A673 (cell line): ENCODE data around the gene LDB2. TPM values are rescaled to one million over a fixed set of nuclear protein-coding genes. Genes with fewer than 3 reads are reported as not detected.

Source experiments
- BruUV-seq: library from RNA; stranded (reverse); fragments of 400-500 nt; replicated peaks from 2 replicates; lab custom pipeline; 2021; lab: Mats Ljungman, UMichigan
- CTCF ChIA-PET: fragments of 300-600 bp; sonication (Branson Sonifier 250); formaldehyde crosslinking; loops from one replicate; lab custom pipeline; 2022; ENCODE audit warnings: antibody characterized with exemption; lab: Charles Lee
- POLR2A ChIA-PET: fragments of 300-600 bp; sonication (Branson Sonifier 250); formaldehyde crosslinking; loops from one replicate; lab custom pipeline; 2022; ENCODE audit warnings: antibody characterized with exemption; ENCODE audit not compliant: low non-redundant PET; lab: Charles Lee
- DNase-seq: peaks from one replicate; pipeline ENCODE4 v3.0.0-alpha.2; 2015; ENCODE audit warnings: low spot score
- H3K27ac ChIP-seq: fragments of 200-600 bp; sonication (generic); 2 replicates; pipeline ENCODE4 v1.5.1; 2016; ENCODE audit warnings: mixed run types, low read depth, mild to moderate bottlenecking, mixed read lengths, antibody characterized with exemption, low read length; ENCODE audit not compliant: poor library complexity, severe bottlenecking
- H3K27me3 ChIP-seq: fragments of 200-600 bp; sonication (generic); replicated peaks from 2 replicates; pipeline ENCODE4 v1.6.1; 2017; ENCODE audit warnings: mixed run types, low read depth, mild to moderate bottlenecking, mixed read lengths, antibody characterized with exemption, low read length; ENCODE audit not compliant: insufficient read depth, poor library complexity
- H3K36me3 ChIP-seq: fragments of 200-600 bp; sonication (generic); 2 replicates; pipeline ENCODE4 v1.6.1; 2016; ENCODE audit warnings: mixed run types, mild to moderate bottlenecking, mixed read lengths, antibody characterized with exemption, low read length; ENCODE audit not compliant: insufficient read depth, poor library complexity, severe bottlenecking
- H3K4me1 ChIP-seq: fragments of 200-600 bp; sonication (generic); 2 replicates; pipeline ENCODE4 v1.6.1; 2017; ENCODE audit warnings: mixed run types, mild to moderate bottlenecking, mixed read lengths, antibody characterized with exemption, low read length; ENCODE audit not compliant: insufficient read depth, poor library complexity, severe bottlenecking
- H3K4me3 ChIP-seq: fragments of 200-600 bp; sonication (generic); 2 replicates; pipeline ENCODE4 v1.5.1; 2016; ENCODE audit warnings: low read depth, mixed run types, mild to moderate bottlenecking, mixed read lengths, low read length; ENCODE audit not compliant: poor library complexity, severe bottlenecking
- H3K9me3 ChIP-seq: fragments of 200-600 bp; sonication (generic); 2 replicates; pipeline ENCODE4 v1.6.1; 2016; ENCODE audit warnings: mixed run types, low read depth, mild to moderate bottlenecking, mixed read lengths, antibody characterized with exemption, low read length; ENCODE audit not compliant: poor library complexity, severe bottlenecking
- EZH2 ChIP-seq: fragments of 200-600 bp; sonication (generic); IDR thresholded peaks from 2 replicates; pipeline ENCODE4 v1.6.1; 2017; ENCODE audit warnings: borderline replicate concordance, low read depth, mild to moderate bottlenecking, mixed read lengths, antibody characterized with exemption, low read length; ENCODE audit not compliant: poor library complexity, severe bottlenecking
- intact Hi-C: fragments of 100-400 bp; cut with micrococcal nuclease; formaldehyde crosslinking; loops from one replicate; pipeline ENCODE4 v1.10.0; 2022; ENCODE audit not compliant: unreplicated experiment
- total RNA-seq: library from RNA; stranded (reverse); gene quantifications from 2 replicates; pipeline ENCODE4 v1.2.3, GENCODE V29; 2021
- TF ChIP-seq, protein P1 (sequence below): fragments of 300-800, 200-600 bp; sonication (generic); conservative IDR thresholded peaks from 2 replicates; pipeline ENCODE4 v1.5.1; 2017; ENCODE audit warnings: low read depth, mild to moderate bottlenecking, antibody characterized with exemption, low read length, moderate library complexity, mixed read lengths

The LDB2 gene
- total RNA-seq, 1 experiment from 2014 or later: 47.4 TPM

GRCh38 chr4:16643893-16644292 lies 254.6 kb downstream of the LDB2 start:
- H3K27ac ChIP-seq: no peak overlapping the region
- TF ChIP-seq, protein P1, sequence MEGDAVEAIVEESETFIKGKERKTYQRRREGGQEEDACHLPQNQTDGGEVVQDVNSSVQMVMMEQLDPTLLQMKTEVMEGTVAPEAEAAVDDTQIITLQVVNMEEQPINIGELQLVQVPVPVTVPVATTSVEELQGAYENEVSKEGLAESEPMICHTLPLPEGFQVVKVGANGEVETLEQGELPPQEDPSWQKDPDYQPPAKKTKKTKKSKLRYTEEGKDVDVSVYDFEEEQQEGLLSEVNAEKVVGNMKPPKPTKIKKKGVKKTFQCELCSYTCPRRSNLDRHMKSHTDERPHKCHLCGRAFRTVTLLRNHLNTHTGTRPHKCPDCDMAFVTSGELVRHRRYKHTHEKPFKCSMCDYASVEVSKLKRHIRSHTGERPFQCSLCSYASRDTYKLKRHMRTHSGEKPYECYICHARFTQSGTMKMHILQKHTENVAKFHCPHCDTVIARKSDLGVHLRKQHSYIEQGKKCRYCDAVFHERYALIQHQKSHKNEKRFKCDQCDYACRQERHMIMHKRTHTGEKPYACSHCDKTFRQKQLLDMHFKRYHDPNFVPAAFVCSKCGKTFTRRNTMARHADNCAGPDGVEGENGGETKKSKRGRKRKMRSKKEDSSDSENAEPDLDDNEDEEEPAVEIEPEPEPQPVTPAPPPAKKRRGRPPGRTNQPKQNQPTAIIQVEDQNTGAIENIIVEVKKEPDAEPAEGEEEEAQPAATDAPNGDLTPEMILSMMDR: no peak
- no peak for TF ChIP-seq EZH2
- intact Hi-C loops: loop anchor here (10.0 kb wide), 3 partner anchors 111 to 451 kb away; no protein-coding TSS in a partner anchor
- no peaks in the 10 kb centered on the region for H3K9me3 ChIP-seq
- no TSS peak for BruUV-seq
- no peaks in the 10 kb centered on the region for H3K27me3 ChIP-seq
- no peak overlapping the region for H3K4me3 ChIP-seq
- H3K36me3 ChIP-seq: no peaks in the 10 kb centered on the region
- ChIA-PET POLR2A (no interaction called here), CTCF (no interaction called here)
- peaks cover 37% of the 10 kb centered on the region for H3K4me1 ChIP-seq
- DNase-seq: no peak

- H3K4me3 ChIP-seq: no peak overlapping the region
- no TSS peak for BruUV-seq
- H3K27me3 ChIP-seq: no peaks in the 10 kb centered on the region
- H3K9me3 ChIP-seq: no peaks in the 10 kb centered on the region
- ChIA-PET POLR2A (no interaction called here), CTCF (interaction anchor here (0.5 to 1.5 kb wide), 3 partner anchors 47 to 338 kb away, joined by 4 to 10 read pairs (median 6); no protein-coding TSS in a partner anchor)
- no peak overlapping the region for H3K27ac ChIP-seq
- intact Hi-C loops: loop anchor here (10.0 kb wide), 3 partner anchors 112 to 452 kb away; no protein-coding TSS in a partner anchor
- TF ChIP-seq EZH2: no peak
- TF ChIP-seq, protein P1: peak; percentile 56
- H3K36me3 ChIP-seq: no peaks in the 10 kb centered on the region
- peaks cover 38% of the 10 kb centered on the region for H3K4me1 ChIP-seq
- DNase-seq: peak; percentile 53
Observed at GRCh38 chr4:16642897-16643296, 255.5 kb downstream of the LDB2 start.

GRCh38 chr4:16641971-16642370 lies 256.5 kb downstream of the LDB2 start:
- TF ChIP-seq, protein P1: no peak
- no peak for TF ChIP-seq EZH2
- Histone ChIP-seq H3K36me3 (no peaks in the 10 kb centered on the region), H3K27me3 (no peaks in the 10 kb centered on the region), H3K27ac (peak overlapping the region; percentile 20), H3K9me3 (no peaks in the 10 kb centered on the region), H3K4me1 (peaks cover 47% of the 10 kb centered on the region), H3K4me3 (no peak overlapping the region)
- BruUV-seq: no TSS peak
- ChIA-PET POLR2A (no interaction called here), CTCF (interaction anchor here (1.1 to 1.5 kb wide), 2 partner anchors 48 to 274 kb away, joined by 6 to 10 read pairs; no protein-coding TSS in a partner anchor)
- intact Hi-C loops: loop anchor here (10.0 kb wide), 3 partner anchors 113 to 453 kb away; no protein-coding TSS in a partner anchor
- DNase-seq: no peak
